HT1080 (cell line): ENCODE results near the gene GUCA2A. TPM values are rescaled to one million over a fixed set of nuclear protein-coding genes. Genes with fewer than 3 reads are reported as not detected.

ENCODE experiments used
- DNase-seq: peaks from one replicate; pipeline ENCODE4 v3.0.0-alpha.2; 2015; ENCODE audit warnings: low read depth
- total RNA-seq: library from RNA; depleted of rRNA; stranded (reverse); fragments of >200 nt; shearing (Covaris generic); gene quantifications from 2 replicates; pipeline ENCODE4 v1.2.3, GENCODE V29; 2014

GUCA2A gene
- total RNA-seq, 1 experiment from 2014 or later: 0.69 TPM

- peak; percentile 71 for DNase-seq
These were observed 13.0 kb upstream of the GUCA2A start for GRCh38 chr1:42177541-42177981.

GRCh38 chr1:42176902-42177519 lies 12.5 kb upstream of the GUCA2A start:
- DNase-seq: peak; percentile 37

GRCh38 chr1:42175314-42176054 lies 10.9 kb upstream of the GUCA2A start:
- DNase-seq: no peak

GRCh38 chr1:42173961-42174735 lies 9.6 kb upstream of the GUCA2A start:
- no peak for DNase-seq

- peak; percentile 37 for DNase-seq
These were observed 8.8 kb upstream of the GUCA2A start for GRCh38 chr1:42173155-42173933.

- DNase-seq: no peak
These were observed 8.0 kb upstream of the GUCA2A start for GRCh38 chr1:42172381-42173133.

GRCh38 chr1:42171679-42172266 lies 7.2 kb upstream of the GUCA2A start:
- no peak for DNase-seq

GRCh38 chr1:42170779-42171621 lies 6.5 kb upstream of the GUCA2A start:
- DNase-seq: no peak

- no peak for DNase-seq
These were observed 4.2 kb upstream of the GUCA2A start for GRCh38 chr1:42168763-42169162.

GRCh38 chr1:42168391-42168670 lies 3.8 kb upstream of the GUCA2A start:
- no peak for DNase-seq

- DNase-seq: no peak
These were observed 3.3 kb upstream of the GUCA2A start for GRCh38 chr1:42167611-42168390.

GRCh38 chr1:42165511-42166210 lies 1.1 kb upstream of the GUCA2A start:
- DNase-seq: peak; percentile 76

GRCh38 chr1:42163536-42164503 lies 725 bp downstream of the GUCA2A start:
- DNase-seq: no peak

GRCh38 chr1:42163114-42163513 lies 1.4 kb downstream of the GUCA2A start:
- DNase-seq: no peak

GRCh38 chr1:42162181-42162580 lies 2.4 kb downstream of the GUCA2A start:
- DNase-seq: peak; percentile 75

GRCh38 chr1:42158189-42158588 lies 6.4 kb downstream of the GUCA2A start:
- no peak for DNase-seq

GRCh38 chr1:42157667-42158066 lies 6.9 kb downstream of the GUCA2A start:
- DNase-seq: peak; percentile 31
